Measurements from ENCODE around the gene NUP58.

- TF ChIP-seq POLR2A (IDR thresholded peaks at IDR 0.05) (no peak), CTCF (IDR thresholded peaks at IDR 0.05) (no peak), POLR2AphosphoS5 (IDR thresholded peaks at IDR 0.05) (no peak)
These were observed 12.5 kb upstream of the NUP58 start for GRCh38 chr13:25288966-25289365.

All from breast epithelium (tissue), 3 donors.